K562 (cell line): ENCODE data around the gene ACAP2. TPM values are rescaled to one million over a fixed set of nuclear protein-coding genes. Genes with fewer than 3 reads are reported as not detected.

ENCODE experiments used
- ASH1L ChIP-seq: fragments of 450-650 bp; IDR thresholded peaks from 2 replicates; pipeline ENCODE4 v1.6.1; 2018; ENCODE audit warnings: borderline replicate concordance, mild to moderate bottlenecking, low read depth; ENCODE audit not compliant: partially characterized antibody
- CBFA2T2 ChIP-seq: fragments of 450-650 bp; conservative IDR thresholded peaks from 2 replicates; pipeline ENCODE4 v1.6.1; 2017; ENCODE audit warnings: mild to moderate bottlenecking
- CBX5 ChIP-seq: IDR thresholded peaks from 2 replicates; pipeline ENCODE4 v1.6.1; 2014; ENCODE audit warnings: low read depth, borderline replicate concordance
- FOXK1 ChIP-seq: sonication (generic); formaldehyde crosslinking; IDR thresholded peaks from 2 replicates; pipeline ENCODE4 v1.8.0; 2022; ENCODE audit warnings: missing genetic modification reagents, mild to moderate bottlenecking, borderline replicate concordance
- NFE2L1 ChIP-seq: fragments of 450-650 bp; IDR thresholded peaks from 2 replicates; pipeline ENCODE4 v1.6.1; 2016; ENCODE audit warnings: missing genetic modification characterization, low read depth, mild to moderate bottlenecking, missing compliant biosample characterization, moderate library complexity, borderline replicate concordance
- TAF7 ChIP-seq: fragments of 450-650 bp; IDR thresholded peaks from 2 replicates; pipeline ENCODE4 v1.6.1; 2016; ENCODE audit warnings: missing genetic modification characterization, missing compliant biosample characterization
- TSC22D4 ChIP-seq: fragments of 450-650 bp; IDR thresholded peaks from 2 replicates; pipeline ENCODE4 v1.6.1; 2016; ENCODE audit warnings: missing genetic modification characterization, missing biosample characterization, control low read depth
- ZNF311 ChIP-seq: fragments of 250-450 bp; sonication (Bioruptor Pico); IDR thresholded peaks from 2 replicates; pipeline ENCODE4 v1.4.0; 2020; ENCODE audit warnings: mild to moderate bottlenecking, moderate library complexity
- ZSCAN29 ChIP-seq: fragments of 450-650 bp; IDR thresholded peaks from 2 replicates; pipeline ENCODE4 v1.6.1; 2017
- polyA plus RNA-seq, 8 experiments: library from polyadenylated mRNA; depleted of rRNA in 4 of 8; stranded (reverse) in 5 of 8; unstranded in 3 of 8; fragments of >200 nt; fragmentation: Nextera tagmentation in 2 of 8; fragmentation: Illumina TruSeq in 1 of 8; extraction: Ambion mirVana in 2 of 8; extraction: Trizol in 1 of 8; gene quantifications; 2 replicates each; pipeline versions ENCODE4 v1.2.1 to v1.2.3, GENCODE V29; 2011 to 2014; ENCODE audit warnings: inconsistent platforms in 1 of 8, missing spikeins in 1 of 8
- total RNA-seq, 7 experiments: library from RNA; depleted of rRNA in 6 of 7; stranded (reverse); fragments of >200 nt in 6 of 7; fragmentation: Illumina TruSeq in 2 of 7; extraction: Trizol in 2 of 7; gene quantifications; 2 replicates each; pipeline versions ENCODE4 v1.2.1 to v1.2.3, GENCODE V29; 2011 to 2021; ENCODE audit warnings: low replicate concordance in 1 of 7
- TF ChIP-seq, protein P1 (sequence below): sonication (generic); formaldehyde crosslinking; IDR thresholded peaks from 2 replicates; pipeline ENCODE4 v1.8.0; 2022; ENCODE audit warnings: mild to moderate bottlenecking, missing genetic modification reagents
- TF ChIP-seq, protein P2 (sequence below): sonication (generic); formaldehyde crosslinking; IDR thresholded peaks from 2 replicates; pipeline ENCODE4 v1.8.1; 2023; ENCODE audit warnings: missing genetic modification reagents, mild to moderate bottlenecking, borderline replicate concordance
- TF ChIP-seq, protein P3 (sequence below): IDR thresholded peaks from 2 replicates; pipeline ENCODE4 v1.6.1; 2011; ENCODE audit not compliant: insufficient read length; ENCODE audit errors: extremely low read depth
- TF ChIP-seq, protein P4 (sequence below): sonication (generic); formaldehyde crosslinking; IDR thresholded peaks from 2 replicates; pipeline ENCODE4 v1.8.0; 2022; ENCODE audit warnings: missing genetic modification reagents, mild to moderate bottlenecking, borderline replicate concordance
- TF ChIP-seq, protein P5 (sequence below): fragments of 450-650 bp; formaldehyde crosslinking; IDR thresholded peaks from 2 replicates; pipeline ENCODE4 v1.4.0; 2020; ENCODE audit warnings: mild to moderate bottlenecking

Gene ACAP2
- total and polyA plus RNA-seq, 9 of the 15 experiments (the other 6 are each of a cell fraction or from before 2014, with no cell fraction given) = 10.6 to 52.7 (median 34.4) TPM

DNA sequence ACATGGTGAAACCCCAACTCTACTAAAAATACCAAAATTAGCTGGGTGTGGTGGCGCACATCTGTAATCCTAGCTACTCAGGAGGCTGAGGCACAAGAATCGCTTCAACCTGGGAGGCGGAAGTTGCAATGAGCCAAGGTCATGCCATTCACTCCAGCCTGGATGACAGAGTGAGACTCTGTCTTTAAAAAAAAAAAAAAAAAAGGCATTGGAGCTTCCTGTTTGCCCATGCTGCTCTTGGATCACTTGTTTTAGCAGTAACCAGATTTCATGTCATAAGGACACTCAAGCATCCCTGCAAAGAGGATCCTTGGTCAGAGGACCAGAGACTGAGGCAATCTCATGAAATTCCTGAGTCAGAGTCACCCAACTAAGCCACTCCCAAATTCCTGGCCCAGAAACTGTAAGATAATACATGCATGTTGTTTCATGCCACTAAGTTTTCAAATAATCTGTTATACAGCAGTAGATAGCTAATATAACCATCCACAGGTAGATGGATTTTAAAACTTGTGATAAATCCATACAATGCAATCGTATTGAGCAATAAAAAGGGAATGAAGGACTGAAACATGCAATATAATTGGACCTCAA, 89.8 kb downstream of the ACAP2 start (continued):
- TF ChIP-seq, protein P1, sequence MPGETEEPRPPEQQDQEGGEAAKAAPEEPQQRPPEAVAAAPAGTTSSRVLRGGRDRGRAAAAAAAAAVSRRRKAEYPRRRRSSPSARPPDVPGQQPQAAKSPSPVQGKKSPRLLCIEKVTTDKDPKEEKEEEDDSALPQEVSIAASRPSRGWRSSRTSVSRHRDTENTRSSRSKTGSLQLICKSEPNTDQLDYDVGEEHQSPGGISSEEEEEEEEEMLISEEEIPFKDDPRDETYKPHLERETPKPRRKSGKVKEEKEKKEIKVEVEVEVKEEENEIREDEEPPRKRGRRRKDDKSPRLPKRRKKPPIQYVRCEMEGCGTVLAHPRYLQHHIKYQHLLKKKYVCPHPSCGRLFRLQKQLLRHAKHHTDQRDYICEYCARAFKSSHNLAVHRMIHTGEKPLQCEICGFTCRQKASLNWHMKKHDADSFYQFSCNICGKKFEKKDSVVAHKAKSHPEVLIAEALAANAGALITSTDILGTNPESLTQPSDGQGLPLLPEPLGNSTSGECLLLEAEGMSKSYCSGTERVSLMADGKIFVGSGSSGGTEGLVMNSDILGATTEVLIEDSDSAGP = no peak
- TF ChIP-seq ZSCAN29 (no peak), CBX5 (no peak), FOXK1 (CRISPR knock-in tag) (no peak), TAF7 (no peak), CBFA2T2 (no peak), ASH1L (no peak), ZNF311 (CRISPR knock-in tag) (peak; percentile 57; the same call in 1 of the 2 replicates), TSC22D4 (no peak), NFE2L1 (0 out of 2 replicates have a peak, but pooled peaks have one; percentile 11)
- TF ChIP-seq, protein P2, sequence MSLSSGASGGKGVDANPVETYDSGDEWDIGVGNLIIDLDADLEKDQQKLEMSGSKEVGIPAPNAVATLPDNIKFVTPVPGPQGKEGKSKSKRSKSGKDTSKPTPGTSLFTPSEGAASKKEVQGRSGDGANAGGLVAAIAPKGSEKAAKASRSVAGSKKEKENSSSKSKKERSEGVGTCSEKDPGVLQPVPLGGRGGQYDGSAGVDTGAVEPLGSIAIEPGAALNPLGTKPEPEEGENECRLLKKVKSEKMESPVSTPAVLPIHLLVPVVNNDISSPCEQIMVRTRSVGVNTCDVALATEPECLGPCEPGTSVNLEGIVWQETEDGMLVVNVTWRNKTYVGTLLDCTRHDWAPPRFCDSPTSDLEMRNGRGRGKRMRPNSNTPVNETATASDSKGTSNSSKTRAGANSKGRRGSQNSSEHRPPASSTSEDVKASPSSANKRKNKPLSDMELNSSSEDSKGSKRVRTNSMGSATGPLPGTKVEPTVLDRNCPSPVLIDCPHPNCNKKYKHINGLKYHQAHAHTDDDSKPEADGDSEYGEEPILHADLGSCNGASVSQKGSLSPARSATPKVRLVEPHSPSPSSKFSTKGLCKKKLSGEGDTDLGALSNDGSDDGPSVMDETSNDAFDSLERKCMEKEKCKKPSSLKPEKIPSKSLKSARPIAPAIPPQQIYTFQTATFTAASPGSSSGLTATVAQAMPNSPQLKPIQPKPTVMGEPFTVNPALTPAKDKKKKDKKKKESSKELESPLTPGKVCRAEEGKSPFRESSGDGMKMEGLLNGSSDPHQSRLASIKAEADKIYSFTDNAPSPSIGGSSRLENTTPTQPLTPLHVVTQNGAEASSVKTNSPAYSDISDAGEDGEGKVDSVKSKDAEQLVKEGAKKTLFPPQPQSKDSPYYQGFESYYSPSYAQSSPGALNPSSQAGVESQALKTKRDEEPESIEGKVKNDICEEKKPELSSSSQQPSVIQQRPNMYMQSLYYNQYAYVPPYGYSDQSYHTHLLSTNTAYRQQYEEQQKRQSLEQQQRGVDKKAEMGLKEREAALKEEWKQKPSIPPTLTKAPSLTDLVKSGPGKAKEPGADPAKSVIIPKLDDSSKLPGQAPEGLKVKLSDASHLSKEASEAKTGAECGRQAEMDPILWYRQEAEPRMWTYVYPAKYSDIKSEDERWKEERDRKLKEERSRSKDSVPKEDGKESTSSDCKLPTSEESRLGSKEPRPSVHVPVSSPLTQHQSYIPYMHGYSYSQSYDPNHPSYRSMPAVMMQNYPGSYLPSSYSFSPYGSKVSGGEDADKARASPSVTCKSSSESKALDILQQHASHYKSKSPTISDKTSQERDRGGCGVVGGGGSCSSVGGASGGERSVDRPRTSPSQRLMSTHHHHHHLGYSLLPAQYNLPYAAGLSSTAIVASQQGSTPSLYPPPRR (CRISPR knock-in tag) = no peak
- TF ChIP-seq, protein P3, sequence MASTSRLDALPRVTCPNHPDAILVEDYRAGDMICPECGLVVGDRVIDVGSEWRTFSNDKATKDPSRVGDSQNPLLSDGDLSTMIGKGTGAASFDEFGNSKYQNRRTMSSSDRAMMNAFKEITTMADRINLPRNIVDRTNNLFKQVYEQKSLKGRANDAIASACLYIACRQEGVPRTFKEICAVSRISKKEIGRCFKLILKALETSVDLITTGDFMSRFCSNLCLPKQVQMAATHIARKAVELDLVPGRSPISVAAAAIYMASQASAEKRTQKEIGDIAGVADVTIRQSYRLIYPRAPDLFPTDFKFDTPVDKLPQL = no peak
- TF ChIP-seq, protein P4, sequence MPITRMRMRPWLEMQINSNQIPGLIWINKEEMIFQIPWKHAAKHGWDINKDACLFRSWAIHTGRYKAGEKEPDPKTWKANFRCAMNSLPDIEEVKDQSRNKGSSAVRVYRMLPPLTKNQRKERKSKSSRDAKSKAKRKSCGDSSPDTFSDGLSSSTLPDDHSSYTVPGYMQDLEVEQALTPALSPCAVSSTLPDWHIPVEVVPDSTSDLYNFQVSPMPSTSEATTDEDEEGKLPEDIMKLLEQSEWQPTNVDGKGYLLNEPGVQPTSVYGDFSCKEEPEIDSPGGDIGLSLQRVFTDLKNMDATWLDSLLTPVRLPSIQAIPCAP (CRISPR knock-in tag) = no peak
- TF ChIP-seq, protein P5, sequence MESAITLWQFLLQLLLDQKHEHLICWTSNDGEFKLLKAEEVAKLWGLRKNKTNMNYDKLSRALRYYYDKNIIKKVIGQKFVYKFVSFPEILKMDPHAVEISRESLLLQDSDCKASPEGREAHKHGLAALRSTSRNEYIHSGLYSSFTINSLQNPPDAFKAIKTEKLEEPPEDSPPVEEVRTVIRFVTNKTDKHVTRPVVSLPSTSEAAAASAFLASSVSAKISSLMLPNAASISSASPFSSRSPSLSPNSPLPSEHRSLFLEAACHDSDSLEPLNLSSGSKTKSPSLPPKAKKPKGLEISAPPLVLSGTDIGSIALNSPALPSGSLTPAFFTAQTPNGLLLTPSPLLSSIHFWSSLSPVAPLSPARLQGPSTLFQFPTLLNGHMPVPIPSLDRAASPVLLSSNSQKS (CRISPR knock-in tag) = no peak
